SK-MEL-5 (cell line): Measurements from ENCODE around the gene ZNF407. TPM values are rescaled to one million over a fixed set of nuclear protein-coding genes. Genes with fewer than 3 reads are reported as not detected.
"Not testable (repeated sequence)": the region's sequence is repeated elsewhere in the genome, so short reads cannot be mapped to it uniquely, and the experiment has no call there.

Experiments used
- DNase-seq: peaks from one replicate; pipeline ENCODE4 v3.0.0-alpha.2; 2016; ENCODE audit warnings: low read depth, low spot score
- in situ Hi-C: cut with HindIII; loops from 2 replicates; pipeline ENCODE4 v1.10.0; 2016; ENCODE audit warnings: low sequenced_read_pairs, high pct_unique_total_duplicates, low pct_unique_long_range_greater_than_20kb
- total RNA-seq: library from RNA; depleted of rRNA; stranded (reverse); fragments of >200 nt; shearing (Covaris generic); gene quantifications from 2 replicates; pipeline ENCODE4 v1.2.3, GENCODE V29; 2014

ZNF407 gene
- total RNA-seq, 1 experiment from 2014 or later = 9.1 TPM

- no peak for DNase-seq
- in situ Hi-C loops = no loop called here
These were observed 477.3 kb downstream of the ZNF407 start for GRCh38 chr18:75075016-75075305.

GRCh38 chr18:75075429-75075841 lies 477.8 kb downstream of the ZNF407 start:
- in situ Hi-C loops = no loop called here
- no peak for DNase-seq

- in situ Hi-C loops = no loop called here
- no peak for DNase-seq
These were observed 478.6 kb downstream of the ZNF407 start for GRCh38 chr18:75076286-75076685.

- in situ Hi-C loops = no loop called here
- no peak for DNase-seq
These were observed 483.8 kb downstream of the ZNF407 start for GRCh38 chr18:75081486-75081885.

- DNase-seq = no peak
- in situ Hi-C loops = no loop called here
These were observed 485.5 kb downstream of the ZNF407 start for GRCh38 chr18:75083131-75083530.

GRCh38 chr18:75083761-75084160 lies 486.1 kb downstream of the ZNF407 start:
- in situ Hi-C loops = no loop called here
- no peak for DNase-seq

- DNase-seq, in situ Hi-C loops: not testable (repeated sequence)
These were observed 488.0 kb downstream of the ZNF407 start for GRCh38 chr18:75085676-75086075.

- in situ Hi-C loops = no loop called here
- DNase-seq = no peak
These were observed 488.9 kb downstream of the ZNF407 start for GRCh38 chr18:75086494-75087034.

GRCh38 chr18:75087119-75088020 lies 489.7 kb downstream of the ZNF407 start:
- no peak for DNase-seq
- in situ Hi-C loops = no loop called here

GRCh38 chr18:75088021-75088506 lies 490.4 kb downstream of the ZNF407 start:
- no peak for DNase-seq

GRCh38 chr18:75088622-75089211 lies 491.0 kb downstream of the ZNF407 start:
- in situ Hi-C loops = no loop called here
- DNase-seq = no peak

More at GRCh38 chr18:75088021-75088506, 490.4 kb downstream of the ZNF407 start:
- in situ Hi-C loops = no loop called here

- in situ Hi-C loops = no loop called here
- DNase-seq = no peak
These were observed 492.2 kb downstream of the ZNF407 start for GRCh38 chr18:75089748-75090327.

GRCh38 chr18:75090336-75090735 lies 492.7 kb downstream of the ZNF407 start:
- no peak for DNase-seq
- in situ Hi-C loops = no loop called here

GRCh38 chr18:75097491-75098225 lies 500.0 kb downstream of the ZNF407 start:
- in situ Hi-C loops = no loop called here

GRCh38 chr18:75100832-75101630 lies 503.4 kb downstream of the ZNF407 start:
- DNase-seq = no peak
- in situ Hi-C loops = no loop called here

More at GRCh38 chr18:75097491-75098225, 500.0 kb downstream of the ZNF407 start:
- DNase-seq = no peak

GRCh38 chr18:75101916-75102315 lies 504.2 kb downstream of the ZNF407 start:
- in situ Hi-C loops = no loop called here
- no peak for DNase-seq

GRCh38 chr18:75104029-75104428 lies 506.4 kb downstream of the ZNF407 start:
- peak; percentile 16 for DNase-seq

More at GRCh38 chr18:75104029-75104428, 506.4 kb downstream of the ZNF407 start:
- in situ Hi-C loops = not testable (repeated sequence)
